ENCODE results near the gene OSBPL6. TPM values are rescaled to one million over a fixed set of nuclear protein-coding genes. Genes with fewer than 3 reads are reported as not detected.

Gene OSBPL6
- total and polyA plus RNA-seq, 9 of the 15 experiments (the other 6 are each of a cell fraction or from before 2014, with no cell fraction given), result 3.4 to 12.7 (median 9.3) TPM

GRCh38 chr2:178414266-178415247 lies 220.2 kb downstream of the OSBPL6 start (continued):
- TF ChIP-seq, protein P1, sequence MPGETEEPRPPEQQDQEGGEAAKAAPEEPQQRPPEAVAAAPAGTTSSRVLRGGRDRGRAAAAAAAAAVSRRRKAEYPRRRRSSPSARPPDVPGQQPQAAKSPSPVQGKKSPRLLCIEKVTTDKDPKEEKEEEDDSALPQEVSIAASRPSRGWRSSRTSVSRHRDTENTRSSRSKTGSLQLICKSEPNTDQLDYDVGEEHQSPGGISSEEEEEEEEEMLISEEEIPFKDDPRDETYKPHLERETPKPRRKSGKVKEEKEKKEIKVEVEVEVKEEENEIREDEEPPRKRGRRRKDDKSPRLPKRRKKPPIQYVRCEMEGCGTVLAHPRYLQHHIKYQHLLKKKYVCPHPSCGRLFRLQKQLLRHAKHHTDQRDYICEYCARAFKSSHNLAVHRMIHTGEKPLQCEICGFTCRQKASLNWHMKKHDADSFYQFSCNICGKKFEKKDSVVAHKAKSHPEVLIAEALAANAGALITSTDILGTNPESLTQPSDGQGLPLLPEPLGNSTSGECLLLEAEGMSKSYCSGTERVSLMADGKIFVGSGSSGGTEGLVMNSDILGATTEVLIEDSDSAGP (CRISPR knock-in tag; IDR thresholded peaks at IDR 0.05), result 0 out of 2 replicates have a peak, but pooled peaks have one; percentile 45
- TF ChIP-seq ATF1 (CRISPR knock-in tag; IDR thresholded peaks at IDR 0.05) (no peak), ATF1 (tag; IDR thresholded peaks at IDR 0.05) (no peak; the same call in none of the 2 replicates), TCFL5 (CRISPR knock-in tag; conservative IDR thresholded peaks at IDR 0.05) (no peak), PURB (CRISPR knock-in tag; IDR thresholded peaks at IDR 0.05; ENCODE audit: low read depth) (no peak), MCM7 (IDR thresholded peaks at IDR 0.05) (no peak)
- TF ChIP-seq, protein P2, sequence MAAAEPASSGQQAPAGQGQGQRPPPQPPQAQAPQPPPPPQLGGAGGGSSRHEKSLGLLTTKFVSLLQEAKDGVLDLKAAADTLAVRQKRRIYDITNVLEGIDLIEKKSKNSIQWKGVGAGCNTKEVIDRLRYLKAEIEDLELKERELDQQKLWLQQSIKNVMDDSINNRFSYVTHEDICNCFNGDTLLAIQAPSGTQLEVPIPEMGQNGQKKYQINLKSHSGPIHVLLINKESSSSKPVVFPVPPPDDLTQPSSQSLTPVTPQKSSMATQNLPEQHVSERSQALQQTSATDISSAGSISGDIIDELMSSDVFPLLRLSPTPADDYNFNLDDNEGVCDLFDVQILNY (CRISPR knock-in tag; IDR thresholded peaks at IDR 0.05), result peak; percentile 78
- TF ChIP-seq, protein P3, sequence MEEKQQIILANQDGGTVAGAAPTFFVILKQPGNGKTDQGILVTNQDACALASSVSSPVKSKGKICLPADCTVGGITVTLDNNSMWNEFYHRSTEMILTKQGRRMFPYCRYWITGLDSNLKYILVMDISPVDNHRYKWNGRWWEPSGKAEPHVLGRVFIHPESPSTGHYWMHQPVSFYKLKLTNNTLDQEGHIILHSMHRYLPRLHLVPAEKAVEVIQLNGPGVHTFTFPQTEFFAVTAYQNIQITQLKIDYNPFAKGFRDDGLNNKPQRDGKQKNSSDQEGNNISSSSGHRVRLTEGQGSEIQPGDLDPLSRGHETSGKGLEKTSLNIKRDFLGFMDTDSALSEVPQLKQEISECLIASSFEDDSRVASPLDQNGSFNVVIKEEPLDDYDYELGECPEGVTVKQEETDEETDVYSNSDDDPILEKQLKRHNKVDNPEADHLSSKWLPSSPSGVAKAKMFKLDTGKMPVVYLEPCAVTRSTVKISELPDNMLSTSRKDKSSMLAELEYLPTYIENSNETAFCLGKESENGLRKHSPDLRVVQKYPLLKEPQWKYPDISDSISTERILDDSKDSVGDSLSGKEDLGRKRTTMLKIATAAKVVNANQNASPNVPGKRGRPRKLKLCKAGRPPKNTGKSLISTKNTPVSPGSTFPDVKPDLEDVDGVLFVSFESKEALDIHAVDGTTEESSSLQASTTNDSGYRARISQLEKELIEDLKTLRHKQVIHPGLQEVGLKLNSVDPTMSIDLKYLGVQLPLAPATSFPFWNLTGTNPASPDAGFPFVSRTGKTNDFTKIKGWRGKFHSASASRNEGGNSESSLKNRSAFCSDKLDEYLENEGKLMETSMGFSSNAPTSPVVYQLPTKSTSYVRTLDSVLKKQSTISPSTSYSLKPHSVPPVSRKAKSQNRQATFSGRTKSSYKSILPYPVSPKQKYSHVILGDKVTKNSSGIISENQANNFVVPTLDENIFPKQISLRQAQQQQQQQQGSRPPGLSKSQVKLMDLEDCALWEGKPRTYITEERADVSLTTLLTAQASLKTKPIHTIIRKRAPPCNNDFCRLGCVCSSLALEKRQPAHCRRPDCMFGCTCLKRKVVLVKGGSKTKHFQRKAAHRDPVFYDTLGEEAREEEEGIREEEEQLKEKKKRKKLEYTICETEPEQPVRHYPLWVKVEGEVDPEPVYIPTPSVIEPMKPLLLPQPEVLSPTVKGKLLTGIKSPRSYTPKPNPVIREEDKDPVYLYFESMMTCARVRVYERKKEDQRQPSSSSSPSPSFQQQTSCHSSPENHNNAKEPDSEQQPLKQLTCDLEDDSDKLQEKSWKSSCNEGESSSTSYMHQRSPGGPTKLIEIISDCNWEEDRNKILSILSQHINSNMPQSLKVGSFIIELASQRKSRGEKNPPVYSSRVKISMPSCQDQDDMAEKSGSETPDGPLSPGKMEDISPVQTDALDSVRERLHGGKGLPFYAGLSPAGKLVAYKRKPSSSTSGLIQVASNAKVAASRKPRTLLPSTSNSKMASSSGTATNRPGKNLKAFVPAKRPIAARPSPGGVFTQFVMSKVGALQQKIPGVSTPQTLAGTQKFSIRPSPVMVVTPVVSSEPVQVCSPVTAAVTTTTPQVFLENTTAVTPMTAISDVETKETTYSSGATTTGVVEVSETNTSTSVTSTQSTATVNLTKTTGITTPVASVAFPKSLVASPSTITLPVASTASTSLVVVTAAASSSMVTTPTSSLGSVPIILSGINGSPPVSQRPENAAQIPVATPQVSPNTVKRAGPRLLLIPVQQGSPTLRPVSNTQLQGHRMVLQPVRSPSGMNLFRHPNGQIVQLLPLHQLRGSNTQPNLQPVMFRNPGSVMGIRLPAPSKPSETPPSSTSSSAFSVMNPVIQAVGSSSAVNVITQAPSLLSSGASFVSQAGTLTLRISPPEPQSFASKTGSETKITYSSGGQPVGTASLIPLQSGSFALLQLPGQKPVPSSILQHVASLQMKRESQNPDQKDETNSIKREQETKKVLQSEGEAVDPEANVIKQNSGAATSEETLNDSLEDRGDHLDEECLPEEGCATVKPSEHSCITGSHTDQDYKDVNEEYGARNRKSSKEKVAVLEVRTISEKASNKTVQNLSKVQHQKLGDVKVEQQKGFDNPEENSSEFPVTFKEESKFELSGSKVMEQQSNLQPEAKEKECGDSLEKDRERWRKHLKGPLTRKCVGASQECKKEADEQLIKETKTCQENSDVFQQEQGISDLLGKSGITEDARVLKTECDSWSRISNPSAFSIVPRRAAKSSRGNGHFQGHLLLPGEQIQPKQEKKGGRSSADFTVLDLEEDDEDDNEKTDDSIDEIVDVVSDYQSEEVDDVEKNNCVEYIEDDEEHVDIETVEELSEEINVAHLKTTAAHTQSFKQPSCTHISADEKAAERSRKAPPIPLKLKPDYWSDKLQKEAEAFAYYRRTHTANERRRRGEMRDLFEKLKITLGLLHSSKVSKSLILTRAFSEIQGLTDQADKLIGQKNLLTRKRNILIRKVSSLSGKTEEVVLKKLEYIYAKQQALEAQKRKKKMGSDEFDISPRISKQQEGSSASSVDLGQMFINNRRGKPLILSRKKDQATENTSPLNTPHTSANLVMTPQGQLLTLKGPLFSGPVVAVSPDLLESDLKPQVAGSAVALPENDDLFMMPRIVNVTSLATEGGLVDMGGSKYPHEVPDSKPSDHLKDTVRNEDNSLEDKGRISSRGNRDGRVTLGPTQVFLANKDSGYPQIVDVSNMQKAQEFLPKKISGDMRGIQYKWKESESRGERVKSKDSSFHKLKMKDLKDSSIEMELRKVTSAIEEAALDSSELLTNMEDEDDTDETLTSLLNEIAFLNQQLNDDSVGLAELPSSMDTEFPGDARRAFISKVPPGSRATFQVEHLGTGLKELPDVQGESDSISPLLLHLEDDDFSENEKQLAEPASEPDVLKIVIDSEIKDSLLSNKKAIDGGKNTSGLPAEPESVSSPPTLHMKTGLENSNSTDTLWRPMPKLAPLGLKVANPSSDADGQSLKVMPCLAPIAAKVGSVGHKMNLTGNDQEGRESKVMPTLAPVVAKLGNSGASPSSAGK (IDR thresholded peaks at IDR 0.05), result peak; percentile 69
- TF ChIP-seq, protein P4, sequence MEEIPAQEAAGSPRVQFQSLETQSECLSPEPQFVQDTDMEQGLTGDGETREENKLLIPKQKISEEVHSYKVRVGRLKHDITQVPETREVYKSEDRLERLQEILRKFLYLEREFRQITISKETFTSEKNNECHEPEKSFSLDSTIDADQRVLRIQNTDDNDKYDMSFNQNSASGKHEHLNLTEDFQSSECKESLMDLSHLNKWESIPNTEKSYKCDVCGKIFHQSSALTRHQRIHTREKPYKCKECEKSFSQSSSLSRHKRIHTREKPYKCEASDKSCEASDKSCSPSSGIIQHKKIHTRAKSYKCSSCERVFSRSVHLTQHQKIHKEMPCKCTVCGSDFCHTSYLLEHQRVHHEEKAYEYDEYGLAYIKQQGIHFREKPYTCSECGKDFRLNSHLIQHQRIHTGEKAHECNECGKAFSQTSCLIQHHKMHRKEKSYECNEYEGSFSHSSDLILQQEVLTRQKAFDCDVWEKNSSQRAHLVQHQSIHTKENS (CRISPR knock-in tag; IDR thresholded peaks at IDR 0.05), result no peak
